CD4-positive, alpha-beta T cell treated with Interleukin-4 for 1 hour (primary cell): ENCODE measurements around the gene METTL17.
"Not testable (repeated sequence)": the region's sequence is repeated elsewhere in the genome, so short reads cannot be mapped to it uniquely, and the experiment has no call there.

Experiments used
- DNase-seq, 2 donors: peaks; one replicate each; pipeline ENCODE4 v3.0.0-alpha.2; 2020 to 2022

Gene METTL17

GRCh38 chr14:20989787-20990600, at the start of gene METTL17:
METTL17 (plus strand) TSS chr14:20989980; CDS start chr14:20990003, 23 bp downstream.
- peak; percentile 89 to 91 for DNase-seq

- DNase-seq, result peak in 1 of 2 donors; percentile 23
Observed at GRCh38 chr14:20945146-20945545, 44.6 kb upstream of the METTL17 start.

- not testable (repeated sequence) for DNase-seq
Observed at GRCh38 chr14:20946707-20947106, 43.1 kb upstream of the METTL17 start.

- not testable (repeated sequence) for DNase-seq
Observed at GRCh38 chr14:20954736-20955537, 34.8 kb upstream of the METTL17 start, which contains the start of gene RNASE2. RNASE2 (plus strand) TSS chr14:20955487; CDS start chr14:20955772, 285 bp downstream.

GRCh38 chr14:20955538-20955873, 34.3 kb upstream of the METTL17 start:
- not testable (repeated sequence) for DNase-seq

GRCh38 chr14:20956376-20956976, 33.3 kb upstream of the METTL17 start:
- no peak for DNase-seq

GRCh38 chr14:20958946-20959345, 30.8 kb upstream of the METTL17 start:
- not testable (repeated sequence) for DNase-seq

GRCh38 chr14:20969336-20969735, 20.4 kb upstream of the METTL17 start:
- DNase-seq, result no peak

GRCh38 chr14:20970647-20970982, 19.2 kb upstream of the METTL17 start:
- no peak for DNase-seq

GRCh38 chr14:20970983-20971704, 18.6 kb upstream of the METTL17 start:
- DNase-seq, result peak; percentile 79 to 80

GRCh38 chr14:20971705-20972021, 18.1 kb upstream of the METTL17 start:
- DNase-seq, result no peak

GRCh38 chr14:20973501-20973900, 16.3 kb upstream of the METTL17 start:
- DNase-seq, result no peak

- no peak for DNase-seq
Observed at GRCh38 chr14:20976291-20976690, 13.5 kb upstream of the METTL17 start.

- no peak for DNase-seq
Observed at GRCh38 chr14:20978687-20979086, 11.1 kb upstream of the METTL17 start.

- DNase-seq, result no peak
Observed at GRCh38 chr14:20980906-20981305, 8.9 kb upstream of the METTL17 start.

GRCh38 chr14:20982646-20983369, 7.0 kb upstream of the METTL17 start:
- DNase-seq, result no peak

- DNase-seq, result not testable (repeated sequence)
Observed at GRCh38 chr14:20985650-20986049, 4.1 kb upstream of the METTL17 start.

- no peak for DNase-seq
Observed at GRCh38 chr14:20986811-20987210, 3.0 kb upstream of the METTL17 start.

- DNase-seq, result no peak
Observed at GRCh38 chr14:20988717-20989470, 886 bp upstream of the METTL17 start.

- DNase-seq, result no peak
Observed at GRCh38 chr14:20989471-20989786, 351 bp upstream of the METTL17 start.

- no peak for DNase-seq
Observed at GRCh38 chr14:20996521-20996920, 6.7 kb downstream of the METTL17 start.

- no peak for DNase-seq
Observed at GRCh38 chr14:20997115-20997514, 7.3 kb downstream of the METTL17 start.
